Nephron progenitor cell (in vitro differentiated cells): Measurements from ENCODE around the gene GDPD5.

Experiments
- DNase-seq: peaks from one replicate; pipeline ENCODE4 v3.0.0; 2021
- H3K27ac Mint-ChIP-seq: 2 replicates; pipeline ENCODE4 v1.8.0; 2021; ENCODE audit warnings: mild to moderate bottlenecking, moderate library complexity, mixed read lengths
- H3K27me3 Mint-ChIP-seq: 2 replicates; pipeline ENCODE4 v1.8.0; 2021; ENCODE audit warnings: mild to moderate bottlenecking, low read depth, mixed read lengths; ENCODE audit not compliant: poor library complexity
- H3K36me3 Mint-ChIP-seq: 2 replicates; pipeline ENCODE4 v1.8.0; 2021; ENCODE audit warnings: low read depth, mixed read lengths
- H3K4me1 Mint-ChIP-seq: 2 replicates; pipeline ENCODE4 v1.8.0; 2021; ENCODE audit warnings: mixed read lengths
- H3K4me3 Mint-ChIP-seq: 2 replicates; pipeline ENCODE4 v1.8.0; 2021; ENCODE audit warnings: mild to moderate bottlenecking, moderate library complexity, mixed read lengths
- H3K9me3 Mint-ChIP-seq: 2 replicates; pipeline ENCODE4 v1.8.0; 2021; ENCODE audit warnings: mild to moderate bottlenecking, moderate library complexity, mixed read lengths
- TF ChIP-seq, protein P1 (sequence below): fragments of 200-600 bp; sonication (generic); IDR thresholded peaks from 2 replicates; pipeline ENCODE4 v1.5.0; 2021; ENCODE audit warnings: antibody characterized with exemption

GDPD5 gene

DNA sequence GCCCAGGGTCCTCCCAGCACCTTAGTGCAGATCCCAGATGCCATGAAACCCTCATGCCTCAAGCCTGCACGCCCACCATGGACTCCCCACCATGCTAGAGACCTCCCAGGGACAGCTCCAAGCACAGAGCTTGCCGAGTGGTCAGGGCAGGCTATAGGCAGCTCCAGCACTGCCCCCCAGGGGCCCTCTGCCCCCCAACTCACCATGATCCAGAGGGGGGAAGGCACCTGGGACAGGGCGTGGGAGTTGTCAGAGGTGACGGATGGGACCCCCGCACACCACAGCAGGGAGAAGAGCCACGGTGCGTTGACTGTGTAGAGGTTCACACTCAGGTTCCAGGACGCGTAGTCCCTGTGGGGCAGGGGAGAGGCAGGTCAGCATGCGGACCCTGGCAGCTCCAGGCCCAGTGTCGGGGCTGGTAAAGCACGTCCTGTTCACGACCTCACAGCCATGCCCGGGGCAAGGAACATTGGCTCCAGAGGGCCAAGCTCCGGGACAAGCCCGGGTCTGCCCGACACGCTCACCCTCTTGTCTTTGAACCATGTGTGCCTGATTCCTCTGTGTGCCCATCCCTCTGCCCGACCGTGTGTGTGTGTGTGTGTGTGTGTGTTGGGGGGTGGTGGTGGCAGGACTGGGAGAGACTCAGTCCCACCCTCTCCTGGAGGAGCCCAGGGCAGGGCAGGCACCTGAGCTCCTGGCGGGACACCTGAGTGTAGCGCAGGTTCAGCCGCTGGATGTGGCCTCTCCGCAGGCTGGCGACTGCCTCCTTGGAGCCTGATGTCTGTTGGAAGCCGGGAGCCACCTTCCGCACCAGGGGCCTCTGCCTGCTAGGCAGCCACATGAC is 84.6 kb downstream of the GDPD5 start:
- DNase-seq: no peak
- peaks cover 44% of the 10 kb centered on the region for H3K27me3 Mint-ChIP-seq
- no peaks in the 10 kb centered on the region for H3K36me3 Mint-ChIP-seq
- H3K4me3 Mint-ChIP-seq: no peak overlapping the region
- no peaks in the 10 kb centered on the region for H3K9me3 Mint-ChIP-seq
- H3K4me1 Mint-ChIP-seq: peaks cover 69% of the 10 kb centered on the region
- H3K27ac Mint-ChIP-seq: no peak overlapping the region
- TF ChIP-seq, protein P1, sequence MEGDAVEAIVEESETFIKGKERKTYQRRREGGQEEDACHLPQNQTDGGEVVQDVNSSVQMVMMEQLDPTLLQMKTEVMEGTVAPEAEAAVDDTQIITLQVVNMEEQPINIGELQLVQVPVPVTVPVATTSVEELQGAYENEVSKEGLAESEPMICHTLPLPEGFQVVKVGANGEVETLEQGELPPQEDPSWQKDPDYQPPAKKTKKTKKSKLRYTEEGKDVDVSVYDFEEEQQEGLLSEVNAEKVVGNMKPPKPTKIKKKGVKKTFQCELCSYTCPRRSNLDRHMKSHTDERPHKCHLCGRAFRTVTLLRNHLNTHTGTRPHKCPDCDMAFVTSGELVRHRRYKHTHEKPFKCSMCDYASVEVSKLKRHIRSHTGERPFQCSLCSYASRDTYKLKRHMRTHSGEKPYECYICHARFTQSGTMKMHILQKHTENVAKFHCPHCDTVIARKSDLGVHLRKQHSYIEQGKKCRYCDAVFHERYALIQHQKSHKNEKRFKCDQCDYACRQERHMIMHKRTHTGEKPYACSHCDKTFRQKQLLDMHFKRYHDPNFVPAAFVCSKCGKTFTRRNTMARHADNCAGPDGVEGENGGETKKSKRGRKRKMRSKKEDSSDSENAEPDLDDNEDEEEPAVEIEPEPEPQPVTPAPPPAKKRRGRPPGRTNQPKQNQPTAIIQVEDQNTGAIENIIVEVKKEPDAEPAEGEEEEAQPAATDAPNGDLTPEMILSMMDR: no peak

DNA sequence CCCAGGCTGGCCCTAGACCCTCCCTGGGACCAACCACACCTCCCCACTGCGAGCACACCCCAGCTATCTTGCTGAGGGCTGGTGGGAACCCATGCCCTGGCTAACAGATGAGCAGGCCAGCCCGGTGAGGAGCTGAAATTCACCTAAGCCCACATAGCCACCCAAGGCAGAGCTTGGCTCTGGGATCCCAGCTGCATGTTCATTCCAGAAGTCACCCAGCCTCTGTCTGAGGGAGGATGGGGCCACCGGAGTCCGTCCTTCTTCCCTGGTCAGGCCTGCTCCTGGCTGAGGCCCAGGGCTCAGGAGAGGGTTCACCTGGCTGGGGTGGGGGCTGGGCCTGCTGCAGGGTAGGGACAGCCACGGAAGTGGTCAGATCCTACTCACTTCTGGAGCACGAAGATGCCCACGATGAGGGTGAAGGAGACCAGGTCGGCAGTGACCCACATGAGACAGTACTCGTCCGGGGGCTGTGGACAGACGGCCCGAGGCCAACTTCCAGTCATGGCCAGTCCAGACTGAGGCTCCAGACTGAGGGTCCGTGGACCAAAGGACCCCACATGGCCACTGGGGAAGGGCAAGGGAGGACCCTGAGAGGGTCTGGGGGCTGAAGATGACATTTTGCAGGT is 86.1 kb downstream of the GDPD5 start:
- no peak overlapping the region for H3K4me3 Mint-ChIP-seq

DNA sequence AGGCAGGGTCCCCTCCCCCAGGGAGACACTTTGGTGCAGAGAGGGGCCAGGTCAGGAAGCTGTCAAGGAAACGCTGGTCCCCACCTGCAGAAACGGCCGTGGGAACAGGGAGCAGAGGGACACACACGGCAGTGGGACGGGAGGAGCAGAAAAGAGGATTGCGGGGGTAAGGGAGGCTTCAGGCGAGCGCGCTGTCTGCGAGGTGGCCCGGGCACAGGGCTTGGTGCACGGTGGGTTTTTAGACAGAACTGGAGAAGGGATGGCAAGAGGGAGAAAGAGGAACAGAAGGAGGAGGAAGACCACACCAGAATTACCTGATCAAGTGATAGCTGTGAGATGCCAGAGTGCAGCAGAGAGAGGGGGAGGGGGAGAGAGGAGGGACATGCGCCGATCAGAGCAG is 86.7 kb downstream of the GDPD5 start:
- Mint-ChIP-seq H3K27me3 (peaks cover 45% of the 10 kb centered on the region), H3K27ac (peak overlapping the region; percentile 12), H3K4me3 (no peak overlapping the region), H3K9me3 (no peaks in the 10 kb centered on the region), H3K4me1 (peaks cover 60% of the 10 kb centered on the region), H3K36me3 (no peaks in the 10 kb centered on the region)
- TF ChIP-seq, protein P1: no peak
- DNase-seq: no peak

More for the DNA sequence above, 86.1 kb downstream of the GDPD5 start:
- Mint-ChIP-seq H3K27me3 (peaks cover 45% of the 10 kb centered on the region), H3K36me3 (no peaks in the 10 kb centered on the region), H3K4me1 (peaks cover 63% of the 10 kb centered on the region), H3K9me3 (no peaks in the 10 kb centered on the region), H3K27ac (no peak overlapping the region)
- no peak for DNase-seq
- TF ChIP-seq, protein P1: no peak

GRCh38 chr11:75437966-75438659 is 87.6 kb downstream of the GDPD5 start:
- no peak overlapping the region for H3K27ac Mint-ChIP-seq
- H3K27me3 Mint-ChIP-seq: peaks cover 53% of the 10 kb centered on the region
- TF ChIP-seq, protein P1: no peak

GRCh38 chr11:75436806-75437205 is 88.9 kb downstream of the GDPD5 start:
- Mint-ChIP-seq H3K27me3 (peaks cover 60% of the 10 kb centered on the region), H3K4me1 (peaks cover 55% of the 10 kb centered on the region)

More at GRCh38 chr11:75437966-75438659, 87.6 kb downstream of the GDPD5 start:
- no peak for DNase-seq
- Mint-ChIP-seq H3K4me3 (no peak overlapping the region), H3K36me3 (no peaks in the 10 kb centered on the region), H3K9me3 (no peaks in the 10 kb centered on the region), H3K4me1 (peaks cover 56% of the 10 kb centered on the region)

More at GRCh38 chr11:75436806-75437205, 88.9 kb downstream of the GDPD5 start:
- no peak overlapping the region for H3K4me3 Mint-ChIP-seq
- H3K27ac Mint-ChIP-seq: no peak overlapping the region
- DNase-seq: no peak
- H3K9me3 Mint-ChIP-seq: no peaks in the 10 kb centered on the region
- H3K36me3 Mint-ChIP-seq: no peaks in the 10 kb centered on the region
- TF ChIP-seq, protein P1: no peak
